Transverse colon (tissue), 4 donors: ENCODE measurements around the gene KCTD5. TPM values are rescaled to one million over a fixed set of nuclear protein-coding genes. Genes with fewer than 3 reads are reported as not detected.
"Not testable (repeated sequence)": the region's sequence is repeated elsewhere in the genome, so short reads cannot be mapped to it uniquely, and the experiment has no call there.

Source experiments
- DNase-seq: peaks from one replicate; pipeline ENCODE4 v3.0.0-alpha.2; 2019
- H3K27ac ChIP-seq, 4 donors: fragments of 200-600 bp; sonication (generic); 2 replicates each; pipeline ENCODE4 v1.5.1; 2016 to 2018; ENCODE audit warnings: inconsistent platforms in 4 of 4
- H3K27me3 ChIP-seq: fragments of 200-600 bp; sonication (generic); 2 replicates; pipeline ENCODE4 v1.5.1; 2017; ENCODE audit warnings: inconsistent platforms
- H3K36me3 ChIP-seq, 4 donors: fragments of 200-600 bp; sonication (generic); 2 replicates each; pipeline ENCODE4 v1.5.1; 2017 to 2019; ENCODE audit warnings: inconsistent platforms in 4 of 4
- H3K4me1 ChIP-seq, 4 donors: fragments of 200-600 bp; sonication (generic); 2 replicates each; pipeline ENCODE4 v1.5.1; 2017 to 2020; ENCODE audit warnings: inconsistent platforms in 4 of 4
- H3K4me3 ChIP-seq, 4 donors: fragments of 200-600 bp; sonication (generic); 1 replicate in 1 of 4; 2 replicates in 3 of 4; pipeline versions ENCODE4 v1.5.1 to v1.6.1; 2017 to 2019; ENCODE audit warnings: inconsistent platforms in 4 of 4
- H3K9me3 ChIP-seq, 2 donors: fragments of 200-600 bp; sonication (generic); 2 replicates each; pipeline ENCODE4 v1.5.1; 2017 to 2019; ENCODE audit warnings: inconsistent platforms in 2 of 2
- CTCF ChIP-seq, 5 experiments: fragments of 200-600 bp in 3 of 5; fragments of 450-650 bp in 2 of 5; sonication (generic) in 3 of 5; IDR thresholded peaks; 1 replicate in 2 of 5; 2 replicates in 3 of 5; pipeline ENCODE4 v1.5.1; 2016 to 2017; ENCODE audit warnings: antibody characterized with exemption in 5 of 5, inconsistent platforms in 3 of 5, mild to moderate bottlenecking in 2 of 5, moderate library complexity in 1 of 5
- EP300 ChIP-seq: sonication (generic); formaldehyde crosslinking; IDR thresholded peaks from one replicate; pipeline ENCODE4 v1.6.1; 2017; ENCODE audit warnings: antibody characterized with exemption, low read depth
- POLR2A ChIP-seq: fragments of 450-650 bp; IDR thresholded peaks from one replicate; pipeline ENCODE4 v1.6.1; 2016; ENCODE audit warnings: antibody characterized with exemption, mild to moderate bottlenecking, moderate library complexity
- POLR2AphosphoS5 ChIP-seq, 3 donors: sonication (generic); formaldehyde crosslinking; IDR thresholded peaks; one replicate each; pipeline ENCODE4 v1.6.1; 2016; ENCODE audit warnings: antibody characterized with exemption in 3 of 3
- WGBS, 2 donors: methylation state at CpG; one replicate each; pipeline ENCODE4 v1.1.5; 2018; ENCODE audit warnings: low coverage in 1 of 2; 5-methylcytosine and 5-hydroxymethylcytosine counted together
- in situ Hi-C, 4 donors: fragments of 200-750 bp; cut with MboI; loops; one replicate each; pipeline versions ENCODE4 v1.15.0 to v1.15.1; 2017; ENCODE audit warnings: low sequenced_read_pairs in 3 of 4, low pct_ligation_motif_present in 1 of 4, low pct_unique_long_range_greater_than_20kb in 1 of 4
- intact Hi-C: fragments of 100-400 bp; cut with DNase I; formaldehyde crosslinking; loops from one replicate; pipeline ENCODE4 v1.15.1; 2023; ENCODE audit warnings: low total_unique reads
- total RNA-seq, 4 donors: library from RNA; depleted of rRNA; stranded (reverse); fragments of >200 nt; gene quantifications; one replicate each; pipeline ENCODE4 v1.1.0, GENCODE V29; 2016

Gene KCTD5
- total RNA-seq, 4 donors from 2014 or later: 44.2 to 107 (median 60.3) TPM

GRCh38 chr16:2656985-2657384 is 25.3 kb upstream of the KCTD5 start:
- H3K9me3 ChIP-seq: no peaks in the 10 kb centered on the region
- 18 to 46% methylated on average over 2 of the region's 2 CpGs for WGBS, 2 donors
- intact Hi-C loops (no loop called here), in situ Hi-C loops (no loop called here)
- no peaks in the 10 kb centered on the region for H3K27me3 ChIP-seq
- peaks cover 0 to 14% (median 7%) of the 10 kb centered on the region in 4 donors for H3K4me1 ChIP-seq
- TF ChIP-seq CTCF (IDR thresholded peaks at IDR 0.05): no peak
- no peak for TF ChIP-seq POLR2A
- TF ChIP-seq EP300: no peak
- no peak for TF ChIP-seq POLR2AphosphoS5 (IDR thresholded peaks at IDR 0.05)
- H3K4me3 ChIP-seq: no peak overlapping the region
- no peaks in the 10 kb centered on the region for H3K36me3 ChIP-seq
- DNase-seq: no peak
- no peak overlapping the region for H3K27ac ChIP-seq

GRCh38 chr16:2657803-2658202 is 24.5 kb upstream of the KCTD5 start:
- DNase-seq, H3K4me3 ChIP-seq, intact Hi-C loops, H3K9me3 ChIP-seq, in situ Hi-C loops, H3K36me3 ChIP-seq, H3K27ac ChIP-seq, H3K27me3 ChIP-seq: not testable (repeated sequence)
- H3K4me1 ChIP-seq: peaks cover 0 to 14% (median 7%) of the 10 kb centered on the region in 4 donors
- WGBS, 2 donors: no CpG with 5 or more reads among the region's 17 CpGs

- H3K36me3 ChIP-seq, H3K27ac ChIP-seq, H3K9me3 ChIP-seq, intact Hi-C loops, H3K4me3 ChIP-seq, H3K27me3 ChIP-seq, in situ Hi-C loops: not testable (repeated sequence)
- peaks cover 7 to 26% (median 22%) of the 10 kb centered on the region in 4 donors for H3K4me1 ChIP-seq
- peak in 2 of 3 donors; percentile 24 to 26 for TF ChIP-seq POLR2AphosphoS5 (IDR thresholded peaks at IDR 0.05)
- 41% methylated on average over 8 of the region's 8 CpGs; no CpG with 5 or more reads in 1 of the 2 donors for WGBS, 2 donors
- DNase-seq: peak; percentile 48
Observed at GRCh38 chr16:2659560-2659959, 22.8 kb upstream of the KCTD5 start.

GRCh38 chr16:2660014-2660662 is 22.2 kb upstream of the KCTD5 start:
- DNase-seq, H3K4me3 ChIP-seq, H3K27me3 ChIP-seq, H3K9me3 ChIP-seq, H3K36me3 ChIP-seq, H3K27ac ChIP-seq, in situ Hi-C loops: not testable (repeated sequence)
- peaks cover 8 to 26% (median 23%) of the 10 kb centered on the region in 4 donors for H3K4me1 ChIP-seq
- 86% methylated on average over 11 of the region's 11 CpGs; no CpG with 5 or more reads in 1 of the 2 donors for WGBS, 2 donors
- intact Hi-C loops: loop anchor here (10.0 kb wide), 1 partner anchor 675 kb away; the partner anchor contains the start of genes GFER, NOXO1 and SYNGR3

GRCh38 chr16:2660755-2661373 is 21.5 kb upstream of the KCTD5 start:
- 41 to 75% methylated on average over 4 to 20 of the region's 21 CpGs for WGBS, 2 donors
- in situ Hi-C loops, H3K4me3 ChIP-seq, H3K9me3 ChIP-seq, H3K27ac ChIP-seq, H3K36me3 ChIP-seq, H3K27me3 ChIP-seq: not testable (repeated sequence)
- peak; percentile 24 for DNase-seq
- intact Hi-C loops: loop anchor here (10.0 kb wide), 1 partner anchor 676 kb away; the partner anchor contains the start of genes GFER, NOXO1 and SYNGR3
- peak; percentile 48 to 61 (median 52) for TF ChIP-seq CTCF (IDR thresholded peaks at IDR 0.05)
- H3K4me1 ChIP-seq: peaks cover 8 to 26% (median 23%) of the 10 kb centered on the region in 4 donors
